ENCODE results near the gene RASL11A.
"Not testable (repeated sequence)": the region's sequence is repeated elsewhere in the genome, so short reads cannot be mapped to it uniquely, and the experiment has no call there.

GRCh38 chr13:27291967-27292366 lies 21.3 kb downstream of the RASL11A start:
- not testable (repeated sequence) for TF ChIP-seq CTCF (conservative IDR thresholded peaks at IDR 0.05; ENCODE audit: low read length); EZH2phosphoT487 (IDR thresholded peaks at IDR 0.05; ENCODE audit: borderline replicate concordance)
